Calu3 (cell line): ENCODE results near the gene NPHP1. TPM values are rescaled to one million over a fixed set of nuclear protein-coding genes. Genes with fewer than 3 reads are reported as not detected.

ENCODE experiments used
- BruUV-seq: library from RNA; stranded (reverse); fragments of 400-500 nt; replicated peaks from 2 replicates; lab custom pipeline; 2021; lab: Mats Ljungman, UMichigan
- CTCF ChIA-PET: fragments of 300-600 bp; sonication (Branson Sonifier 250); formaldehyde crosslinking; loops from one replicate; lab custom pipeline; 2022; ENCODE audit warnings: antibody characterized with exemption; lab: Charles Lee
- DNase-seq: peaks from one replicate; pipeline ENCODE4 v3.0.0; 2022
- H3K27ac Mint-ChIP-seq: one replicate; pipeline ENCODE4 v1.8.0; 2022; ENCODE audit warnings: mixed read lengths; ENCODE audit not compliant: unreplicated experiment
- H3K27me3 Mint-ChIP-seq: one replicate; pipeline ENCODE4 v1.8.0; 2022; ENCODE audit warnings: mixed read lengths; ENCODE audit not compliant: unreplicated experiment
- H3K36me3 Mint-ChIP-seq: one replicate; pipeline ENCODE4 v1.8.0; 2022; ENCODE audit warnings: mild to moderate bottlenecking, moderate library complexity, mixed read lengths; ENCODE audit not compliant: insufficient read depth, unreplicated experiment
- H3K4me1 Mint-ChIP-seq: one replicate; pipeline ENCODE4 v1.8.0; 2022; ENCODE audit warnings: mild to moderate bottlenecking, low read depth, mixed read lengths; ENCODE audit not compliant: unreplicated experiment
- H3K4me3 Mint-ChIP-seq: one replicate; pipeline ENCODE4 v1.8.0; 2022; ENCODE audit warnings: mild to moderate bottlenecking, low read depth, moderate library complexity, mixed read lengths; ENCODE audit not compliant: unreplicated experiment
- H3K9me3 Mint-ChIP-seq: one replicate; pipeline ENCODE4 v1.8.0; 2022; ENCODE audit warnings: low read depth, mixed read lengths; ENCODE audit not compliant: unreplicated experiment
- intact Hi-C: fragments of 100-400 bp; cut with micrococcal nuclease; formaldehyde crosslinking; loops from one replicate; pipeline ENCODE4 v1.10.0; 2022; ENCODE audit not compliant: unreplicated experiment
- total RNA-seq: library from RNA; stranded (reverse); gene quantifications from 2 replicates; pipeline ENCODE4 v1.2.3, GENCODE V29; 2022
- TF ChIP-seq, protein P1 (sequence below): fragments of 200-600 bp; IDR thresholded peaks from one replicate; pipeline ENCODE4 v1.8.0; 2022; ENCODE audit warnings: antibody characterized with exemption; ENCODE audit not compliant: unreplicated experiment

The NPHP1 gene
- total RNA-seq, 1 experiment from 2014 or later = 6.4 TPM

GRCh38 chr2:110153416-110153815, 51.4 kb downstream of the NPHP1 start:
- H3K36me3 Mint-ChIP-seq = no peaks in the 10 kb centered on the region
- no peak overlapping the region for H3K4me3 Mint-ChIP-seq
- TF ChIP-seq, protein P1, sequence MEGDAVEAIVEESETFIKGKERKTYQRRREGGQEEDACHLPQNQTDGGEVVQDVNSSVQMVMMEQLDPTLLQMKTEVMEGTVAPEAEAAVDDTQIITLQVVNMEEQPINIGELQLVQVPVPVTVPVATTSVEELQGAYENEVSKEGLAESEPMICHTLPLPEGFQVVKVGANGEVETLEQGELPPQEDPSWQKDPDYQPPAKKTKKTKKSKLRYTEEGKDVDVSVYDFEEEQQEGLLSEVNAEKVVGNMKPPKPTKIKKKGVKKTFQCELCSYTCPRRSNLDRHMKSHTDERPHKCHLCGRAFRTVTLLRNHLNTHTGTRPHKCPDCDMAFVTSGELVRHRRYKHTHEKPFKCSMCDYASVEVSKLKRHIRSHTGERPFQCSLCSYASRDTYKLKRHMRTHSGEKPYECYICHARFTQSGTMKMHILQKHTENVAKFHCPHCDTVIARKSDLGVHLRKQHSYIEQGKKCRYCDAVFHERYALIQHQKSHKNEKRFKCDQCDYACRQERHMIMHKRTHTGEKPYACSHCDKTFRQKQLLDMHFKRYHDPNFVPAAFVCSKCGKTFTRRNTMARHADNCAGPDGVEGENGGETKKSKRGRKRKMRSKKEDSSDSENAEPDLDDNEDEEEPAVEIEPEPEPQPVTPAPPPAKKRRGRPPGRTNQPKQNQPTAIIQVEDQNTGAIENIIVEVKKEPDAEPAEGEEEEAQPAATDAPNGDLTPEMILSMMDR = no peak
- no peak overlapping the region for H3K27ac Mint-ChIP-seq
- H3K4me1 Mint-ChIP-seq = peaks cover 25% of the 10 kb centered on the region
- no TSS peak for BruUV-seq
- intact Hi-C loops = no loop called here
- no peak for DNase-seq
- CTCF ChIA-PET = no interaction called here
- H3K9me3 Mint-ChIP-seq = peaks cover 9% of the 10 kb centered on the region
- no peaks in the 10 kb centered on the region for H3K27me3 Mint-ChIP-seq

- BruUV-seq = no TSS peak
- Mint-ChIP-seq H3K4me1 (peaks cover 26% of the 10 kb centered on the region), H3K9me3 (peaks cover 9% of the 10 kb centered on the region), H3K36me3 (no peaks in the 10 kb centered on the region), H3K27me3 (no peaks in the 10 kb centered on the region), H3K4me3 (no peak overlapping the region), H3K27ac (no peak overlapping the region)
- DNase-seq = no peak
- intact Hi-C loops = no loop called here
- TF ChIP-seq, protein P1 = no peak
- CTCF ChIA-PET = no interaction called here
Measured at GRCh38 chr2:110152943-110153342, 51.9 kb downstream of the NPHP1 start.

- no TSS peak for BruUV-seq
- no peak overlapping the region for H3K4me3 Mint-ChIP-seq
- H3K9me3 Mint-ChIP-seq = peaks cover 6% of the 10 kb centered on the region
- intact Hi-C loops = no loop called here
- peaks cover 18% of the 10 kb centered on the region for H3K4me1 Mint-ChIP-seq
- no peaks in the 10 kb centered on the region for H3K27me3 Mint-ChIP-seq
- TF ChIP-seq, protein P1 = no peak
- no peaks in the 10 kb centered on the region for H3K36me3 Mint-ChIP-seq
- DNase-seq = no peak
- no peak overlapping the region for H3K27ac Mint-ChIP-seq
- CTCF ChIA-PET = interaction anchor here (1.3 kb wide), 1 partner anchor 25 kb away, joined by 3 read pairs; no protein-coding TSS in a partner anchor
Measured at GRCh38 chr2:110149330-110150220, 55.2 kb downstream of the NPHP1 start.

DNA sequence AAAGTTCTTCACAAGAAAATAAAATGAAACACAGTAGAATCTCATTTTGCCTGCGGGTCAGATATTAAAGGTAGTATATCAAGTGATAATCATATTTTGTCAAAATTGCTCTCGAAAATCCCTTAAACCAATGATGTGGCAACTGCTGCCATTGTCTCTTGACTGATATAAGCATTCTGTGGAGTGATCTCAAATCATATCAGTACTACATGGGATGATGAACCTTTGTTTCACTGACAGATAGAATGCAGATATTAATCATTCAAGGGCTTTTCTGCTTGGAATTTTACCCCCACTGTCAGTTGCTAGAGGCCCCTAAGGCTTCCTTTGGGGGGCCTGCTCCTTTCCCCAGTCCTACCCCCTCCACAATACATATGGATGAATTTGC, 57.9 kb downstream of the NPHP1 start:
- BruUV-seq = no TSS peak
- DNase-seq = no peak
- no peaks in the 10 kb centered on the region for H3K36me3 Mint-ChIP-seq
- intact Hi-C loops = no loop called here
- no peak overlapping the region for H3K4me3 Mint-ChIP-seq
- H3K9me3 Mint-ChIP-seq = no peaks in the 10 kb centered on the region
- H3K27me3 Mint-ChIP-seq = no peaks in the 10 kb centered on the region
- H3K27ac Mint-ChIP-seq = no peak overlapping the region
- peaks cover 18% of the 10 kb centered on the region for H3K4me1 Mint-ChIP-seq
- TF ChIP-seq, protein P1 = no peak
- CTCF ChIA-PET = no interaction called here
